Adrenal gland (tissue), 5 donors: ENCODE data around the gene ADK.

ENCODE experiments used
- CTCF ChIP-seq, 6 experiments: fragments of 450-650 bp in 4 of 6; fragments of 200-600 bp in 2 of 6; sonication (generic) in 1 of 6; IDR thresholded peaks; 1 replicate in 5 of 6; 2 replicates in 1 of 6; pipeline versions ENCODE4 v1.5.1 to v1.8.0; 2016 to 2021; ENCODE audit warnings: antibody characterized with exemption in 6 of 6, mild to moderate bottlenecking in 2 of 6, moderate library complexity in 1 of 6
- POLR2A ChIP-seq, 2 donors: fragments of 450-650 bp; IDR thresholded peaks; one replicate each; pipeline ENCODE4 v1.6.1; 2017; ENCODE audit warnings: antibody characterized with exemption in 2 of 2, mild to moderate bottlenecking in 2 of 2, moderate library complexity in 1 of 2
- donor health status: DM: no; HTN: no; CAD: no.

GRCh38 chr10:74342991-74343390 is 192.0 kb downstream of the ADK start:
- no peak for TF ChIP-seq CTCF (IDR thresholded peaks at IDR 0.05)
- TF ChIP-seq POLR2A (IDR thresholded peaks at IDR 0.05): no peak
